Prostate gland (tissue), 2 donors: ENCODE results near the gene KIF26B.

Experiments
- CTCF ChIP-seq, 4 experiments: fragments of 200-600 bp in 2 of 4; fragments of 450-650 bp in 2 of 4; sonication (generic) in 2 of 4; IDR thresholded peaks; 1 replicate in 3 of 4; 2 replicates in 1 of 4; pipeline ENCODE4 v1.5.1; 2016 to 2019; ENCODE audit warnings: antibody characterized with exemption in 4 of 4, mild to moderate bottlenecking in 2 of 4, moderate library complexity in 2 of 4
- POLR2A ChIP-seq: fragments of 450-650 bp; IDR thresholded peaks from one replicate; pipeline ENCODE4 v1.6.1; 2016; ENCODE audit warnings: antibody characterized with exemption, mild to moderate bottlenecking
- POLR2AphosphoS5 ChIP-seq: sonication (generic); formaldehyde crosslinking; IDR thresholded peaks from one replicate; pipeline ENCODE4 v1.6.1; 2017; ENCODE audit warnings: antibody characterized with exemption

DNA sequence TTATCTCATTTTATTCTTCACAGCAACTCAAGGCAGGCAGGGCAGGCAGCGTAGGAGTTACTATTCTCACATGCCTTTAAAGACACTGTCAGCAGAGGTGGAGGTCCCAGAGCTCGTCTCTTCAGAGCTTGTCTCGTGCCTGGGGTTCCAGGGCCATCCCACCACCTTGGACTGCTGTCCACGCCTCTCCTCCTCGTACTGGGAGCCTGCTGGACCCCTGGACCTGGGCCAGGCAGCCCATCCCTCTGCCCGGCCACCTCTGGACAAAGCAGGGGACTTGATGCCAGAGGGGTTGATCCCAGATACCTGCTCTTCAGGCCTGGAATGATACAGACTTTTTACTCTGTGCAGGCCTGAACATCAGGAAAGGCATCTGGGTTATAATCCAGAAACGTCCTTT, 546.8 kb downstream of the KIF26B start:
- TF ChIP-seq POLR2A (no peak), CTCF (IDR thresholded peaks at IDR 0.05) (no peak), POLR2AphosphoS5 (no peak)
